GM21529 (cell line): ENCODE measurements around the gene ZNF33B.
A peak's percentile ranks its signal among the peaks of the same experiment; 100 is the strongest.
"Not testable (repeated sequence)": the region's sequence is repeated elsewhere in the genome, so short reads cannot be mapped to it uniquely, and the experiment has no call there.

Experiments
- ATAC-seq: cut with Tn5 transposase; IDR thresholded peaks from one replicate; pipeline ENCODE4 v1.9.1; 2021; ENCODE audit not compliant: unreplicated experiment

ZNF33B gene

DNA sequence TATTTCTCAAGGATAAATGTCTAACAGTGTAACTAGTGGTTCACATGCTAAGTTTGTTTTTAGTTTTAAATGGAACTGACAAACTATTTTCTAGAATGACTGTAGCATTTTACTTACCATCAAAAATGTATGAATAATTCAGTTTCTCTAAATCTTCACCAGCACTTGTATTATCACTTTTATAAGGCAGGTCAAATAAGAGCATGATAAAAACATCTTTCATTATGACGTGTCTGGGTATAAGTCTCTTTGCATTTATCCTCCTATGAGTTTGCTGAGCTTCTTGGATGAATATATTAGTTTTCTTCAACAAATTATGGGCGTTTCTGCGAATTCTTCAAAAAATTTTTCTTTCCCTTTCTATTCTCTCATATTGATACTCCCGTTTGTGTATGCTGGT, 19.9 kb downstream of the ZNF33B start:
- no peak for ATAC-seq

- no peak for ATAC-seq
Observed at GRCh38 chr10:42615419-42615818, 23.0 kb downstream of the ZNF33B start.

- no peak for ATAC-seq
Observed at GRCh38 chr10:42609872-42610271, 28.5 kb downstream of the ZNF33B start.

GRCh38 chr10:42598249-42598873, 40.0 kb downstream of the ZNF33B start:
- ATAC-seq: no peak

DNA sequence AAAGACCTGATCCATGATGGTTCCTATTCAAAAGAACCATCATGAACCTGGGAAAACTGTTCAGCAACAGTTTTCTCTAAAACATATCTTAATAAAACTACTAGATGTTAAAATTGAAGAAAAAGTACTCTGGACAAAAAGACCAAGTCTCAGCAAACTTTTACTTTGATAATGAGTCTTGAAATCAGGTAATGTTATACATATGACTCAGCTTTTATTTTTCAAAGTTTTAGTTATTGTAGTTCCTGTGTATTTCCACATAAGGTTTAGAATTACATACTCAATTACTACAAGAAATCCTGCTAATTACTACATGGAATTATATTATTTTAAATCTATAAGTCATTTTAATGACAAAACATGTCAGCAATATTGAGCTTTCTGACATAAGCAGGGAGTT, 42.2 kb downstream of the ZNF33B start:
- ATAC-seq: no peak

DNA sequence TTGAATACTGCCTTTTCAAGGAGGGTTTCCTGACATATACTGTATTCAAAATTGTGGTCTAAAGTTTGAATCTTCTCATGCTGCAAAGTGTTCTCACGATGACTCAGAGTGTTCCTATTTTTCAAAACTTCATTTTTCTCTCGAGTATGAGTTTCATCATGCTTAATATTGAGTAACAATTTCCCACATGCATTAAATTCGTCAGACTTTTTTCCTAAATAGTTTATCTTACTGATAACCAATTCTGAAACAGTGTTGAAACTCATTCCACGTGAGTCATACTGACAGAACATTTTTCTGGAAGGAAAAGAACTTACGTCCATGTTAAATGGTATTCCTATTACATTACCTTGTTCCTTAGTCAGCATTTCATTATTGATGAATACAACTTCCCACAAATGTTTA, 44.1 kb downstream of the ZNF33B start:
- no peak for ATAC-seq

- ATAC-seq: no peak
Observed at GRCh38 chr10:42593284-42593683, 45.1 kb downstream of the ZNF33B start.

GRCh38 chr10:42583828-42584227, 54.5 kb downstream of the ZNF33B start:
- ATAC-seq: no peak

- no peak for ATAC-seq
Observed at GRCh38 chr10:42578019-42578418, 60.4 kb downstream of the ZNF33B start.

GRCh38 chr10:42576338-42576737, 62.0 kb downstream of the ZNF33B start:
- no peak for ATAC-seq

DNA sequence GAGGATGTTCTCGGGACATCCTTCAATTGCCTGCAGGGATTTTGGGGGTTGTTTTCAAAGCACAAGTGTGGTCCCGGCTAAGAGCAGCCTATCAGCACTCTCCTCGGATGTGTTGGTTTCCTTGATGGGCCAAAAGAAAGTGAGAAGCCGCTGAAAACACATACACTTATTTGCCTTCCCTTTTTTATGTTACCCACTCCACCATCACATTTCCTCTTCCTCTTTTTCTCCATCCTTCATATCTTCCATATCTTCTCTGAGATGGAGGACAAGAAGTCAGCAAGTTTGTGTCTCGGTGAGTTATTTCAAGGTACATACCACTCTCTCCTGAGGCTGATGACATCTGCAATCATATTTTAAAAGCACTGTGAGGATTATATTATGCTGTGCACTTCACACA, 64.0 kb downstream of the ZNF33B start:
- no peak for ATAC-seq

DNA sequence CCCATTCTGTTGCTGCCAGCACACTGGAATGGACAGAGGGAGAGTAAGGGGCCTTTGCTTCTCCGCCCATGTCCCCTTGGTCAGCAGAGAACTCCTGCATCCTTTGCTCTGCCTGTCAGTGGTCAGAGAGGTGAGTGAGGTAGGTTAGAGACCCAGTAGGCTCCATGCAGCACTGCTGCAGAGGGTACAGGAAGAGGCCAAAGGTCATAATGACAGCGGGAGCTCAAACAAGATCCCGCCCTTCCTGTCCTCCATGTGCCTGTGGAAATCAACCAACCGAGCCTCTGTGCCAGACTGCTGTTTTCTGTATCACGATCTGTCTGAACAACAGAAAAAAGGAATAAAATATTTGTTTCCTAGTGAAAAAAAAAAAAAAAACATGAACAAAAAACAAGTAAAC, 81.4 kb downstream of the ZNF33B start:
- ATAC-seq: no peak

- ATAC-seq: not testable (repeated sequence)
Observed at GRCh38 chr10:42553576-42553975, 84.8 kb downstream of the ZNF33B start.

GRCh38 chr10:42553064-42553407, 85.3 kb downstream of the ZNF33B start:
- peak; percentile 27 for ATAC-seq

DNA sequence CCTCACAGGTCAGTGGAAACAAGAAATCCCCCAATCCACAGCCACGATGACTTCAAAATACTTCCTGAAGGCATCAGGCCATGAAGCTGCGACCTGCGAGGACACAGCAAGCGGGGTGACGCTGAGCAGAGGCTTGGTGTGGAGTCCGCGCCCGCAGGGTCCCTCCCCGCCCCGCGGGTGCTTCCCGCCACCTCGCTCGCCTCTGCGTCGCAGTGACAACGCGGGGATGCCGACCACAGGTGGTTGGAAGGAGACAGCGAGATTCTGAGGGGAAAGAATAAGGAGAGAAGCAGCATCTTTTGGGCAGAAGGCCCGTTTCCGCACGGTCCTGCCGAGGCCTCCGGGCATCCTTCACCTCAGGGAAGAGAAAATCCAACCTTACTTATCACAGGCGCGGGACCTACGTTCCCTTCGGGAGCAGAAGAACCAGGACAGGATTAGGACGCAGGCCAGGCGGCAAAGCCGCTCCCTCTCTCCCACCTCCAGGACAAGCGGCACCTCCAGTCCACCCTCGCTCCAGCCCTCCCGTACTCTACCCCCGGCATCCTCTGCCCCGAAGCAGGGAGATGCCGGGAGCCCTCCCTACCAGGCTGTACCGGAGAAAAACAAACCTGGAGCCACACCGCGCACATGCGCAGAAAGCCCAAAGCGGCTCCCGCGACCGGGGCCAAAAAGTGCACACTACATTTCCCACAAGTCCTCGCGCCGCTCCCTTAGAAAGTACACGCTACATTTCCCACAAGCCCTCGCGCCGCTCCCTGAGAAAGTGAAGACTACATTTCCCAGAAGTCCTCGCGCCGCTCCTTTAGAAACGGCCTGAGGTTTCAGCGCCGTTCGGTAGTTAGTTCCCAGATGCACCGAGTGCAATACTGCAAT, 85.9 kb downstream of the ZNF33B start:
- ATAC-seq: peak; percentile 92

- no peak for ATAC-seq
Observed at GRCh38 chr10:42551582-42552187, 86.7 kb downstream of the ZNF33B start.

DNA sequence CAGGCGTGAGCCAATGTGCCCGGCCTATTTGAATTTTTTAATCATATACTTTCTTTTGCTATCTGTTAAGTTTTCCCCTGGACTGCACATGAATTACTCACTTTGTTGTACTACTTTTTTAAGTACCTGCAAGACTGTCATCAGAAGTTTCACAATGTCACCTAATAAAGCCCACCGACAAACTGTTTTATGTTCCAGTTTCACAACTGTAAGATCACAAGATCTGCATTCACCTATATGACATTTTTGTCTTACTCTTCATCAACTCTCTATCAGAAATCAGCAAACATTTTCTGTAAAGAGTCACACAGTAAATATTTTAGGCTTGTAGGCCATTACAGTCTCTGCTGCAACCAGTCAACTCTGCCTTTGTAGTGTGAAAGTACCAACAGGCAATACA, 88.5 kb downstream of the ZNF33B start:
- no peak for ATAC-seq

- no peak for ATAC-seq
Observed at GRCh38 chr10:42548254-42548653, 90.1 kb downstream of the ZNF33B start.

DNA sequence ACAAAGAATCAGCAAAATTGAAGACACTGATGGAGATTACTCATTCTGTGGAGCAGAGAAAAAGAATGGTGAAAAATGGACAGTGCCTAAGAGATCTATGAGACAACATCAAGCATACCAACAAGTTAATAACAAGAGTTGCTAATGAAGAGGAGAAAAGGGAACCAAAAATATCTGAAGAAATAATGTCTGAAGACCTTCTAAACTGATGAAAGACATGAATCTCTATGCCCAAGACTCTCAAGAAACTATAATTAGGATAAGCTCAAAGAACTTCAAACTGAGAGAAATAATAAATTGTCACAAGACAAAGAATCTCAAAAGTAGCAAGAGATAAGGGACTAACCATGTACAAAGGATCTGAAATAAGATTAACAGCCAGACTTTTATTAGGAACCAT, 93.4 kb downstream of the ZNF33B start:
- no peak for ATAC-seq

DNA sequence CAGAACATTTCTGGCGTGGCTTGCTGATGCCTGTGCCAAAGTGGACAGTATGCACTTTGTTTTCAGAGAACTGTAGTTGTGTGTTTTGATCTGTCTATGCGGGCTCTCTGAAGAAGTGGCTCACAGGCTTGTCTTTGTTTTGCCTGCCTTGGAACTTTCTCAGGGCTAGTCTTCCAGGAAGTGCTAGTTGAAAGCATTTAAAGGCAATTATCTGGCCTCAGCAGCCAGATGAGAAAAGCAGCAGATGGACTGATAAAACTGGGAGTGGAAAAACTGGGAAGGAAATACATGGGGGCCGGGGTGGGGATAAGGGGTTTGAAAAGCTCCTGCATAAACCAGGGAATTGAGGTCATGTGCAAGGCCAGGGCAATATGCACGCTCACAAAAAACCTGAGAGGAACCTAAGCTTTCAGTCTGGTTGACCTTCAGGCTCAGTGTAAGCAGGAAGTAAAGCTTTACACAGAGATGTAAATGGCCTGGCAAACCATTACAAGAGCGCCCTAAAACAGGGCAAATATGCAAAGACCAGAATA, 94.5 kb downstream of the ZNF33B start:
- ATAC-seq: no peak
